ENCODE data around the gene MTHFD1L.

GRCh38 chr6:151012321-151013294, 147.1 kb downstream of the MTHFD1L start:
- TF ChIP-seq CTCF (IDR thresholded peaks at IDR 0.05) (no peak), POLR2A (IDR thresholded peaks at IDR 0.05) (no peak)
